GM10266 (cell line): ENCODE results near the gene VPS11.

Source experiments
- DNase-seq: peaks from one replicate; pipeline ENCODE4 v3.0.0; 2012; ENCODE audit errors: extremely low spot score
- CTCF ChIP-seq: IDR thresholded peaks from 2 replicates; pipeline ENCODE4 v1.5.1; 2012; ENCODE audit warnings: mild to moderate bottlenecking, low read depth; ENCODE audit not compliant: control insufficient read depth, insufficient read depth; ENCODE audit errors: missing control alignments

The VPS11 gene

GRCh38 chr11:119041821-119042514, 25.6 kb upstream of the VPS11 start:
- no peak for TF ChIP-seq CTCF

GRCh38 chr11:119042927-119043326, 24.7 kb upstream of the VPS11 start:
- TF ChIP-seq CTCF, result no peak
- no peak for DNase-seq

More at GRCh38 chr11:119041821-119042514, 25.6 kb upstream of the VPS11 start:
- DNase-seq, result no peak

GRCh38 chr11:119044708-119045107, 22.9 kb upstream of the VPS11 start:
- no peak for DNase-seq
- TF ChIP-seq CTCF, result no peak

GRCh38 chr11:119046489-119046888, 21.1 kb upstream of the VPS11 start:
- no peak for TF ChIP-seq CTCF
- DNase-seq, result no peak

- DNase-seq, result no peak
- no peak for TF ChIP-seq CTCF
Measured at GRCh38 chr11:119047205-119047604, 20.4 kb upstream of the VPS11 start.

GRCh38 chr11:119048644-119049043, 19.0 kb upstream of the VPS11 start:
- no peak for TF ChIP-seq CTCF
- no peak for DNase-seq

- no peak for DNase-seq
- no peak for TF ChIP-seq CTCF
Measured at GRCh38 chr11:119049081-119049480, 18.5 kb upstream of the VPS11 start.
